ENCODE data around the gene FMN1.

GRCh38 chr15:33190539-33190938 lies 4.0 kb downstream of the FMN1 start:
- no peak for TF ChIP-seq EZH2 (IDR thresholded peaks at IDR 0.05; ENCODE audit: low read length, unreplicated experiment)
- TF ChIP-seq, protein P1, sequence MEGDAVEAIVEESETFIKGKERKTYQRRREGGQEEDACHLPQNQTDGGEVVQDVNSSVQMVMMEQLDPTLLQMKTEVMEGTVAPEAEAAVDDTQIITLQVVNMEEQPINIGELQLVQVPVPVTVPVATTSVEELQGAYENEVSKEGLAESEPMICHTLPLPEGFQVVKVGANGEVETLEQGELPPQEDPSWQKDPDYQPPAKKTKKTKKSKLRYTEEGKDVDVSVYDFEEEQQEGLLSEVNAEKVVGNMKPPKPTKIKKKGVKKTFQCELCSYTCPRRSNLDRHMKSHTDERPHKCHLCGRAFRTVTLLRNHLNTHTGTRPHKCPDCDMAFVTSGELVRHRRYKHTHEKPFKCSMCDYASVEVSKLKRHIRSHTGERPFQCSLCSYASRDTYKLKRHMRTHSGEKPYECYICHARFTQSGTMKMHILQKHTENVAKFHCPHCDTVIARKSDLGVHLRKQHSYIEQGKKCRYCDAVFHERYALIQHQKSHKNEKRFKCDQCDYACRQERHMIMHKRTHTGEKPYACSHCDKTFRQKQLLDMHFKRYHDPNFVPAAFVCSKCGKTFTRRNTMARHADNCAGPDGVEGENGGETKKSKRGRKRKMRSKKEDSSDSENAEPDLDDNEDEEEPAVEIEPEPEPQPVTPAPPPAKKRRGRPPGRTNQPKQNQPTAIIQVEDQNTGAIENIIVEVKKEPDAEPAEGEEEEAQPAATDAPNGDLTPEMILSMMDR (conservative IDR thresholded peaks at IDR 0.05; ENCODE audit: low read depth, low read length) = no peak
- TF ChIP-seq EZH2phosphoT487 (IDR thresholded peaks at IDR 0.05; ENCODE audit: borderline replicate concordance, low read length) = no peak

All from PC-3 (cell line).